Measurements from ENCODE around the gene RICTOR.

DNA sequence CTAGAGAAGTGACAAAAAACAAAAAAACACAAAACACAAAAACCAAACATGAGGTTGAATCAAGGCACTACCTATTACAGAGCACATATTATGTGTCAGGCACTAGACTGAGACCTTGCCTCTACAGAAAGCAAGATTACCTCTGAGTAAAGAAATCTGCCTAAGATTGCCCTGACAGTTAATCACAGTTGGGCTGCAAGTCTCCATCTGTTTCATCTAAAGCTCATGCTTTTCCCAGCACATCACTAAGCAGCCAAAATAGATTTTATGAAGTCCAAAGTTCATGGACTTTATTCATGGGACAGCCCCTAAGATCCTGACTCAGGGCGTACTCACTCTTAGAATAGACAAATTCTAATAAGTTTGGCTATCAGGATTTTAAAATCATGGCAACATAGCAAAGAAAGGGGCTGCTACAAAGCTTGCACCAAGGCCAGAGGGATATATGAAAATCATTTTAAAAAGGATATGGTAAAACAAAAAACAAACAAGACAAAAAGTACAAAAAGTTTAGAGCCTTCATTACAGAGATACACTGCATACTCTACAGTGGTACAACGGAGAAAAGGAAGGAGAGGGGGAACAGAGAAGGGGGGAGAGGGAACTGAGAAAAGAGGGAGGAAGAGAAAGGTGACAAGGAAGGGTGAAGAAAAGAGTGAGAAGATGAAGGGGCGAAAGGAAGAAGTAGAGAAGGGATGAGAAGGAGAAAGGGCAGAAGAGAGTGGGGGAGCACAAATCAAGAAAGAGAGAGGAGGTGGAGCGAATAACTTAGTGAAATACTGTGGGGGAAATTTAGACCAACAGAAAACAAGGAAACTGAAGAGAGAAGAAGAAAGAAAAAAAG lies 58.2 kb downstream of the RICTOR start:
- TF ChIP-seq, protein P1, sequence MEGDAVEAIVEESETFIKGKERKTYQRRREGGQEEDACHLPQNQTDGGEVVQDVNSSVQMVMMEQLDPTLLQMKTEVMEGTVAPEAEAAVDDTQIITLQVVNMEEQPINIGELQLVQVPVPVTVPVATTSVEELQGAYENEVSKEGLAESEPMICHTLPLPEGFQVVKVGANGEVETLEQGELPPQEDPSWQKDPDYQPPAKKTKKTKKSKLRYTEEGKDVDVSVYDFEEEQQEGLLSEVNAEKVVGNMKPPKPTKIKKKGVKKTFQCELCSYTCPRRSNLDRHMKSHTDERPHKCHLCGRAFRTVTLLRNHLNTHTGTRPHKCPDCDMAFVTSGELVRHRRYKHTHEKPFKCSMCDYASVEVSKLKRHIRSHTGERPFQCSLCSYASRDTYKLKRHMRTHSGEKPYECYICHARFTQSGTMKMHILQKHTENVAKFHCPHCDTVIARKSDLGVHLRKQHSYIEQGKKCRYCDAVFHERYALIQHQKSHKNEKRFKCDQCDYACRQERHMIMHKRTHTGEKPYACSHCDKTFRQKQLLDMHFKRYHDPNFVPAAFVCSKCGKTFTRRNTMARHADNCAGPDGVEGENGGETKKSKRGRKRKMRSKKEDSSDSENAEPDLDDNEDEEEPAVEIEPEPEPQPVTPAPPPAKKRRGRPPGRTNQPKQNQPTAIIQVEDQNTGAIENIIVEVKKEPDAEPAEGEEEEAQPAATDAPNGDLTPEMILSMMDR (IDR thresholded peaks at IDR 0.05): no peak
- peak in 1 of 2 donors; percentile 11 for TF ChIP-seq POLR2AphosphoS5 (IDR thresholded peaks at IDR 0.05)
